H1 (cell line): Measurements from ENCODE around the gene JDP2. TPM values are rescaled to one million over a fixed set of nuclear protein-coding genes. Genes with fewer than 3 reads are reported as not detected.
A peak's percentile ranks its signal among the peaks of the same experiment; 100 is the strongest.

Experiments used
- CTCF ChIA-PET: fragments of 300-600 bp; sonication (Branson Sonifier 250); formaldehyde crosslinking; loops from one replicate; lab custom pipeline; 2021; ENCODE audit not compliant: partially characterized antibody; lab: Charles Lee
- POLR2A ChIA-PET: fragments of 300-600 bp; sonication (Branson Sonifier 250); formaldehyde crosslinking; loops from one replicate; lab custom pipeline; 2021; ENCODE audit warnings: inconsistent platforms; ENCODE audit not compliant: partially characterized antibody; lab: Charles Lee
- DNase-seq, 2 experiments: peaks; one replicate each; pipeline versions ENCODE4 v3.0.0 to v3.0.0-alpha.2; 2010 to 2022; ENCODE audit warnings: low spot score in 2 of 2, low read depth in 1 of 2, mixed read lengths in 1 of 2
- FAIRE-seq: peaks from 2 replicates; lab custom pipeline; 2011; peaks lifted over from hg19 to GRCh38; lab: Jason Lieb, UNC
- H2AFZ ChIP-seq: 2 replicates; pipeline ENCODE4 v1.8.1; 2012; ENCODE audit warnings: low read length, inconsistent platforms
- H2AK5ac ChIP-seq: 2 replicates; pipeline ENCODE4 v1.6.1; 2013; ENCODE audit warnings: low read depth, low read length
- H2BK120ac ChIP-seq: replicated peaks from 2 replicates; pipeline ENCODE3; 2013; ENCODE audit warnings: low read depth, low read length, inconsistent platforms
- H2BK12ac ChIP-seq: 2 replicates; pipeline ENCODE4 v1.6.1; 2013; ENCODE audit warnings: low read depth, low read length
- H2BK15ac ChIP-seq: 2 replicates; pipeline ENCODE4 v1.6.1; 2013; ENCODE audit warnings: low read length
- H2BK20ac ChIP-seq: 2 replicates; pipeline ENCODE4 v1.6.1; 2013; ENCODE audit warnings: low read length
- H2BK5ac ChIP-seq: 2 replicates; pipeline ENCODE4 v1.6.1; 2013; ENCODE audit warnings: low read depth, low read length
- H3K14ac ChIP-seq: 2 replicates; pipeline ENCODE4 v1.6.1; 2013; ENCODE audit warnings: inconsistent platforms; ENCODE audit not compliant: insufficient read length
- H3K18ac ChIP-seq: 2 replicates; pipeline ENCODE4 v1.6.1; 2013; ENCODE audit warnings: low read length; ENCODE audit errors: extremely low read depth
- H3K23ac ChIP-seq: 2 replicates; pipeline ENCODE4 v1.6.1; 2013; ENCODE audit warnings: inconsistent platforms; ENCODE audit not compliant: insufficient read length
- H3K23me2 ChIP-seq: 2 replicates; pipeline ENCODE4 v1.6.1; 2013; ENCODE audit warnings: low read depth, low read length
- H3K27ac ChIP-seq: 2 replicates; pipeline ENCODE4 v1.6.1; 2011; ENCODE audit warnings: low read depth, low read length, inconsistent platforms
- H3K27me3 ChIP-seq, 4 experiments: replicated peaks in 1 of 4; 1 replicate in 1 of 4; 2 replicates in 3 of 4; pipeline versions ENCODE4 v1.6.1 to v1.8.1; 2011 to 2013; ENCODE audit warnings: low read length in 3 of 4, mild to moderate bottlenecking in 3 of 4, inconsistent platforms in 2 of 4, mixed read lengths in 2 of 4, moderate library complexity in 1 of 4; ENCODE audit not compliant: control insufficient read depth in 3 of 4, insufficient read depth in 3 of 4; ENCODE audit errors: extremely low read depth in 1 of 4
- H3K36me3 ChIP-seq, 4 experiments: 2 replicates each; pipeline versions ENCODE4 v1.6.1 to v1.8.1; 2011 to 2013; ENCODE audit warnings: mild to moderate bottlenecking in 4 of 4, low read length in 3 of 4, moderate library complexity in 2 of 4, control low read depth in 1 of 4, inconsistent platforms in 1 of 4; ENCODE audit not compliant: insufficient read depth in 4 of 4, control insufficient read depth in 2 of 4
- H3K4ac ChIP-seq: replicated peaks from 2 replicates; pipeline ENCODE3; 2013; ENCODE audit warnings: low read length, low read depth, mixed read lengths, inconsistent platforms; ENCODE audit not compliant: insufficient read length
- H3K4me1 ChIP-seq, 4 experiments: replicated peaks in 1 of 4; 1 replicate in 1 of 4; 2 replicates in 3 of 4; pipeline versions ENCODE4 v1.6.1 to v1.8.1; 2011 to 2013; ENCODE audit warnings: low read length in 3 of 4, inconsistent platforms in 2 of 4, mixed read lengths in 1 of 4; ENCODE audit not compliant: insufficient read depth in 4 of 4, control insufficient read depth in 3 of 4
- H3K4me2 ChIP-seq, 2 experiments: 2 replicates each; pipeline versions ENCODE4 v1.6.1 to v1.8.1; 2011 to 2013; ENCODE audit warnings: low read depth in 2 of 2, low read length in 2 of 2, control low read depth in 1 of 2, inconsistent platforms in 1 of 2, mild to moderate bottlenecking in 1 of 2; ENCODE audit not compliant: insufficient read depth in 1 of 2
- H3K4me3 ChIP-seq, 4 experiments: fragments of 200-600, 300-600 bp in 1 of 4; sonication (generic), shearing (Covaris generic), sonication (Bioruptor Twin) in 1 of 4; 2 replicates each; pipeline versions ENCODE4 v1.5.1 to v1.8.1; 2011 to 2016; ENCODE audit warnings: low read length in 4 of 4, low read depth in 3 of 4, control low read depth in 2 of 4, inconsistent platforms in 2 of 4, mild to moderate bottlenecking in 2 of 4, mixed read lengths in 1 of 4, moderate library complexity in 1 of 4; ENCODE audit not compliant: insufficient read depth in 2 of 4; ENCODE audit errors: extremely low read depth in 1 of 4
- H3K56ac ChIP-seq: replicated peaks from 2 replicates; pipeline ENCODE3; 2013; ENCODE audit warnings: low read depth, mild to moderate bottlenecking, mixed read lengths, low read length, inconsistent platforms; ENCODE audit not compliant: insufficient read length
- H3K79me1 ChIP-seq: 2 replicates; pipeline ENCODE4 v1.6.1; 2013; ENCODE audit warnings: low read depth, low read length, control low read depth
- H3K79me2 ChIP-seq, 2 experiments: 2 replicates each; pipeline versions ENCODE4 v1.6.1 to v1.8.1; 2012 to 2013; ENCODE audit warnings: low read length in 2 of 2, mild to moderate bottlenecking in 2 of 2, inconsistent platforms in 1 of 2; ENCODE audit not compliant: insufficient read depth in 2 of 2, control insufficient read depth in 1 of 2
- H3K9ac ChIP-seq, 4 experiments: replicated peaks in 1 of 4; 1 replicate in 1 of 4; 2 replicates in 3 of 4; pipeline versions ENCODE4 v1.6.1 to v1.8.1; 2011 to 2013; ENCODE audit warnings: low read depth in 3 of 4, low read length in 3 of 4, control low read depth in 2 of 4, mild to moderate bottlenecking in 2 of 4, moderate library complexity in 2 of 4, inconsistent platforms in 1 of 4; ENCODE audit errors: extremely low read depth in 1 of 4
- H3K9me3 ChIP-seq, 2 experiments: 2 replicates each; pipeline versions ENCODE4 v1.6.1 to v1.8.1; 2012 to 2013; ENCODE audit warnings: mild to moderate bottlenecking in 2 of 2, moderate library complexity in 2 of 2, control low read depth in 1 of 2, inconsistent platforms in 1 of 2, low read depth in 1 of 2, low read length in 1 of 2, mixed read lengths in 1 of 2; ENCODE audit not compliant: insufficient read depth in 2 of 2
- H4K20me1 ChIP-seq, 2 experiments: replicated peaks in 1 of 2; 2 replicates each; pipeline versions ENCODE3 to v1.8.1; 2011 to 2013; ENCODE audit warnings: inconsistent platforms in 2 of 2, low read length in 2 of 2, mild to moderate bottlenecking in 1 of 2; ENCODE audit not compliant: insufficient read depth in 2 of 2, control insufficient read depth in 1 of 2
- H4K5ac ChIP-seq: 2 replicates; pipeline ENCODE4 v1.6.1; 2013; ENCODE audit warnings: low read length, low read depth, mixed read lengths, inconsistent platforms; ENCODE audit not compliant: insufficient read length
- H4K8ac ChIP-seq: 2 replicates; pipeline ENCODE4 v1.8.0; 2013; ENCODE audit warnings: mild to moderate bottlenecking, moderate library complexity, low read length, inconsistent platforms; ENCODE audit not compliant: insufficient read depth; ENCODE audit errors: extremely low read depth
- H4K91ac ChIP-seq: replicated peaks from 2 replicates; pipeline ENCODE3; 2013; ENCODE audit warnings: low read length, mixed read lengths, inconsistent platforms; ENCODE audit not compliant: insufficient read length
- ASH2L ChIP-seq: fragments of 200-600, 300-600 bp; sonication (generic); IDR thresholded peaks from one replicate; pipeline ENCODE4 v1.7.1; 2017; ENCODE audit warnings: low read length
- CHD1 ChIP-seq: IDR thresholded peaks from 2 replicates; pipeline ENCODE4 v1.6.1; 2012; ENCODE audit warnings: low read depth, low read length, improper control_type of control experiment
- EP300 ChIP-seq, 2 experiments: IDR thresholded peaks; 1 replicate in 1 of 2; 2 replicates in 1 of 2; pipeline ENCODE4 v1.6.1; 2011 to 2012; ENCODE audit warnings: low read depth in 2 of 2, low read length in 2 of 2, mild to moderate bottlenecking in 2 of 2, borderline replicate concordance in 1 of 2, inconsistent platforms in 1 of 2, moderate library complexity in 1 of 2
- HDAC6 ChIP-seq: IDR thresholded peaks from one replicate; pipeline ENCODE4 v1.7.1; 2012; ENCODE audit warnings: low read depth, mild to moderate bottlenecking, inconsistent platforms, low read length, moderate library complexity
- NRF1 ChIP-seq: IDR thresholded peaks from 2 replicates; pipeline ENCODE4 v1.6.1; 2011; ENCODE audit warnings: mild to moderate bottlenecking, low read depth, low read length, improper control_type of control experiment
- RAD21 ChIP-seq, 2 experiments: IDR thresholded peaks in 1 of 2; conservative IDR thresholded peaks in 1 of 2; 2 replicates each; pipeline ENCODE4 v1.6.1; 2011; ENCODE audit warnings: low read depth in 2 of 2, low read length in 2 of 2, improper control_type of control experiment in 1 of 2, inconsistent platforms in 1 of 2, mild to moderate bottlenecking in 1 of 2, moderate library complexity in 1 of 2
- RNF2 ChIP-seq: fragments of 200-900, 300-1000 bp; sonication (generic); IDR thresholded peaks from 2 replicates; pipeline ENCODE4 v1.7.1; 2016; ENCODE audit warnings: borderline replicate concordance, low read depth, mild to moderate bottlenecking, antibody characterized with exemption, low read length; ENCODE audit not compliant: poor library complexity, severe bottlenecking; ENCODE audit errors: missing control alignments
- SP2 ChIP-seq: IDR thresholded peaks from 2 replicates; pipeline ENCODE4 v1.6.1; 2012; ENCODE audit warnings: mild to moderate bottlenecking, low read length, inconsistent platforms
- SRF ChIP-seq: IDR thresholded peaks from 2 replicates; pipeline ENCODE4 v1.6.1; 2011; ENCODE audit warnings: mild to moderate bottlenecking, low read depth, low read length, moderate library complexity
- TEAD4 ChIP-seq: IDR thresholded peaks from 2 replicates; pipeline ENCODE4 v1.6.1; 2012; ENCODE audit warnings: low read depth, low read length, inconsistent platforms, mixed read lengths
- USF2 ChIP-seq: IDR thresholded peaks from 2 replicates; pipeline ENCODE4 v1.6.1; 2011; ENCODE audit warnings: low read length, improper control_type of control experiment
- WGBS, 2 experiments: shearing (Covaris generic) in 1 of 2; methylation state at CpG; one replicate each; pipeline versions ENCODE4 v1.1.6 to v1.1.7; 2013 to 2015; ENCODE audit warnings: low lambda C conversion rate in 2 of 2, mixed read lengths in 2 of 2, inconsistent platforms in 1 of 2, low coverage in 1 of 2, missing lambda C conversion rate in 1 of 2; ENCODE audit not compliant: insufficient replicate concordance in 2 of 2, insufficient coverage in 1 of 2, insufficient read length in 1 of 2; ENCODE audit errors: extremely low coverage in 1 of 2, missing lambda C conversion rate in 1 of 2; 5-methylcytosine and 5-hydroxymethylcytosine counted together
- polyA plus RNA-seq, 7 experiments: library from polyadenylated mRNA; depleted of rRNA in 3 of 7; stranded (reverse) in 5 of 7; unstranded in 2 of 7; fragments of >200 nt in 5 of 7; fragments of 200-250 nt in 2 of 7; gene quantifications; 1 replicate in 5 of 7; 2 replicates in 1 of 7; 4 replicates in 1 of 7; pipeline versions ENCODE4 v1.2.1 to v1.2.3, GENCODE V29; 2011 to 2013; ENCODE audit warnings: missing spikeins in 2 of 7, mixed read lengths in 2 of 7
- total RNA-seq: library from RNA; stranded (reverse); fragmentation: NEBNext Ultra II Directional; extraction: Animal tissue kit (Norgen Biotek cat#: 25700); gene quantifications from 2 replicates; pipeline ENCODE4 v1.2.1, GENCODE V29; 2021

Gene JDP2
- total and polyA plus RNA-seq, 2 of the 8 experiments (the other 6 are each of a cell fraction or from before 2014, with no cell fraction given) = 8.9 to 27.2 TPM

GRCh38 chr14:75482366-75482765, 54.5 kb downstream of the JDP2 start:
- Histone ChIP-seq H3K79me2 (no peaks in the 10 kb centered on the region), H4K5ac (no peak overlapping the region), H3K23ac (no peak overlapping the region), H3K27me3 (0 out of 7 replicates have a peak, but pooled peaks cover 0 to 2% (median 0%) of the 10 kb centered on the region in 4 experiments), H4K20me1 (no peaks in the 10 kb centered on the region), H2AFZ (no peak overlapping the region), H3K9ac (no peak overlapping the region; a peak in 1 of 7 replicates), H3K4me2 (no peak overlapping the region), H3K27ac (no peak overlapping the region), H3K9me3 (no peaks in the 10 kb centered on the region), H3K23me2 (no peaks in the 10 kb centered on the region), H3K36me3 (no peaks in the 10 kb centered on the region), H2BK12ac (no peak overlapping the region; the same call in 1 of the 2 replicates), H3K4me3 (no peak overlapping the region), H3K56ac (no peak overlapping the region), H2BK15ac (no peak overlapping the region), H3K79me1 (no peaks in the 10 kb centered on the region), H3K4ac (no peak overlapping the region), H2AK5ac (no peak overlapping the region), H2BK5ac (peak overlapping the region; percentile 35; the same call in 1 of the 2 replicates), H3K14ac (no peak overlapping the region), H2BK120ac (no peak overlapping the region), H4K8ac (no peak overlapping the region; the same call in 1 of the 2 replicates), H3K18ac (no peak overlapping the region), H3K4me1 (peaks cover 3 to 8% (median 3%) of the 10 kb centered on the region in 4 experiments; a peak in 6 of 7 replicates), H4K91ac (no peak overlapping the region), H2BK20ac (no peak overlapping the region)
- FAIRE-seq (no peak), DNase-seq (no peak)
- WGBS, 2 experiments = 82% methylated on average over 4 of the region's 4 CpGs; no CpG with 5 or more reads in 1 of the 2 experiments
- POLR2A ChIA-PET = no interaction called here
- CTCF ChIA-PET = interaction anchor here (5.2 kb wide), 1 partner anchor 174 kb away, joined by 36 read pairs; no protein-coding TSS in a partner anchor
- TF ChIP-seq EP300 (IDR thresholded peaks at IDR 0.05; ENCODE audit: borderline replicate concordance in 1 of 2, low read depth in 2 of 2, low read length in 2 of 2) (no peak), TEAD4 (no peak), RAD21 (IDR thresholded peaks at IDR 0.05 in 1 of 2, conservative IDR thresholded peaks at IDR 0.05 in 1 of 2; ENCODE audit: low read depth in 2 of 2, low read length in 2 of 2) (no peak), SP2 (no peak), HDAC6 (no peak), USF2 (no peak), CHD1 (no peak), SRF (no peak), ASH2L (no peak), NRF1 (no peak), RNF2 (no peak)
